Measurements from ENCODE around the gene SERPINA6.
A peak's percentile ranks its signal among the peaks of the same experiment; 100 is the strongest.
"Not testable (repeated sequence)": the region's sequence is repeated elsewhere in the genome, so short reads cannot be mapped to it uniquely, and the experiment has no call there.

The SERPINA6 gene

DNA sequence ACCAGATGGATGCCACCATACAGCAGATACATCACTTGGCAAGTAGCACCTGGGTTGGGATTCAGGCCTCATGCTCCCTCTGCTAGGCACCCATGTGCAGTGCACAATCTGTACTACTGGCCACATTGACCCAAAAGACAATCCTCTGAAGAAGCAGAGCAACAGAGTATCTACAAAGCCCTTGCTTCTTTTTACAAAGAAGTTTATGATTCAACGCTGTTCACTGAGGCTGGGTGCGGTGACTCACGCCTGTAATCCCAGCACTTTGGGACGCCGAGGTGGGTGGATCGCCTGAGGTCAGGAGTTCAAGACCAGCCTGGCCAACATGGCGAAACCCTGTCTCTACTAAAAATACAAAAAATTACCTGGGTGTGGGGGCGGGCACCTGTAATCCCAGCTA, 31.1 kb upstream of the SERPINA6 start:
- not testable (repeated sequence) for DNase-seq

DNA sequence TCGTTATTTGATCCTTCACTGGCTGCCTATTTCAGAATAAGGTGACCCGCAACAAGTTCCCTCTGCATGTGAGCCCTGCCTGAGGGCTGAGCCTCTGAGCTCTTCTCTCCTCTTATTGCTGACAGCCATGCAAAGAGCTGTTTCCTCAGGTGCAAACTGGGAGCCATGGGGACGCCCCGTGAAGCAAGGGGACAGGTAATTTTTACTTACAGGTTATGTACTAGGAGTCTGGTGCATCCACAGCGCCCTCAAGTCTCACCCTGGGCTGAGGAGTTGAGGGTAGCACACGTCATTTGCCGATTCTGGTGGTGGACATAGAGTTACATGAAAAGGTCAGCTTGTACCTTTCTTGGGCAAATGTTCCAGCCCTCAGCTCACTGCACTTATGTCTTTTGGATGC, 26.1 kb upstream of the SERPINA6 start:
- DNase-seq = no peak

DNA sequence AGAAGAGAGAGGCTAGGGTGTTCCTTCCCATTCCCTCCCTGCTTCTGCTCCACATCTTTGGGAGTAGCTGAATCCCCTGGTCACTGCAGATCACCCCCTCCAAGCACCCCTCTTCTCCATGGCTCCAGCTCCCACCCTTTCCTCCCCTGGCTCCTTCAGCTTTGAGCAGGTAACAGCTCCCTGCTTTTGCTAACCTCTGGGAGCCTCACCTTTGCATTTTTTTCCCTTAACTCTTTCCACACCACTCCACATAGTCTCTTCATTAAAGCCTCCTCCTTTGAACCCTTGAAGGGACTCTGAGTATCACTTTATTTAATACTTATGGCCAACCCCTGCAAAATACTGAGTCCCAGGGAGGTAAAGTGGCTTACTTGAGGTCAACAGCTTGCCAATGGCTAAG, 25.7 kb upstream of the SERPINA6 start:
- no peak for DNase-seq

- no peak for DNase-seq
Measured at GRCh38 chr14:94346841-94347240, 23.7 kb upstream of the SERPINA6 start.

- DNase-seq = peak; percentile 92
Measured at GRCh38 chr14:94346065-94346786, 23.1 kb upstream of the SERPINA6 start.

DNA sequence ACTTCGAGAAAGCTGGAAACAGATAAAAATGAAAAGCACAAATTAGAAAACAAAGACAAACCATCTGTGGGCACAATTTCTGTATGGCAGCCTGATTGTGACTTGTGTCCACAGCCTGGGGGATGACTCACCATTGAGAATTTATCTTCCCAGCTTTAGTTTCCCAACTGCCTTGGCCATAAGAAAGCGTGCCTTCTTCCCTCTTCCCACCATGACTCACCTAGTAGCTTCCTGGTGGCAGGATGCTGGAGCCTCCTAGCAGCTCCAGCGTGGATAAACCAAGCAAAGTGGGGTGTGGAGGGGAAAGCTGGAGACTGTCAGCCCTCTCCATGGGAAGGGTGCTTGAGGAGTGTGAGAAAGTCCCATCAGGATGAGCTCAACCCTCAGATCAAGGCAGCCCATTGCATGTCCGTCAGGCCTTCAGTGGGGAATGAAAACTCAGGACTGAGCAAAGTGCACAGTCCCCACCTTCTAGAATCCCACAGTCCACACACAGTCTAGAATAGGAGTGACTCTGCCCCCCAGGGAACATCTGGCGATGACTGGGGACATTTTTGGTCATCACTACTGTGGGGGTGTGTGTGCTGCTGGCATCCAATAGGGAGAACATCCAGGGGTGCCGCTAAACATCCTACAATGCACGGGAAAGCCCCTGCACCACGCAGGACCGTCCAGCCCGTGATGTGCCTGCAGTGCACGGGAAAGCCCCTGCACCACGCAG, 22.4 kb upstream of the SERPINA6 start:
- peak; percentile 78 for DNase-seq

DNA sequence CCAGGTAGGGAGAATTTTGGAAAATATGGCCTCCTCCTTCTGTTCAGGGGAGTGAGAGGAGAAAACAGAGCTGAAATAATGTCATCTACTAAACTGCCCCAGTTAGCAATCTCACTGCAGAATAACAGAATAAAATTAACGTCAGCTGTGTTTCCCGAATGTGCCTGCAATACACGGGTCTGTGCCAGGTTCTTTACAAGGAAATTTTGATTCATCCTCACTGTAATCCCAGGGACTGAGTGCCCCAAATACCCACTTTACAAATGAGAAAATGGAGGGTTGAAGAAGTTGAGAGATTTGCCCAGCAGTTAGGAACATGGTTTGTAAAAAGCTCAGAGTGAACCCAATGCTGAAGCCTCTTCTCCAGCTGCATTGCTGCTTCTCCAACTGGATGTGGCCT, 21.3 kb upstream of the SERPINA6 start:
- no peak for DNase-seq

GRCh38 chr14:94343238-94344005, 20.3 kb upstream of the SERPINA6 start:
- peak; percentile 37 for DNase-seq

- peak; percentile 89 for DNase-seq
Measured at GRCh38 chr14:94342334-94342934, 19.3 kb upstream of the SERPINA6 start.

DNA sequence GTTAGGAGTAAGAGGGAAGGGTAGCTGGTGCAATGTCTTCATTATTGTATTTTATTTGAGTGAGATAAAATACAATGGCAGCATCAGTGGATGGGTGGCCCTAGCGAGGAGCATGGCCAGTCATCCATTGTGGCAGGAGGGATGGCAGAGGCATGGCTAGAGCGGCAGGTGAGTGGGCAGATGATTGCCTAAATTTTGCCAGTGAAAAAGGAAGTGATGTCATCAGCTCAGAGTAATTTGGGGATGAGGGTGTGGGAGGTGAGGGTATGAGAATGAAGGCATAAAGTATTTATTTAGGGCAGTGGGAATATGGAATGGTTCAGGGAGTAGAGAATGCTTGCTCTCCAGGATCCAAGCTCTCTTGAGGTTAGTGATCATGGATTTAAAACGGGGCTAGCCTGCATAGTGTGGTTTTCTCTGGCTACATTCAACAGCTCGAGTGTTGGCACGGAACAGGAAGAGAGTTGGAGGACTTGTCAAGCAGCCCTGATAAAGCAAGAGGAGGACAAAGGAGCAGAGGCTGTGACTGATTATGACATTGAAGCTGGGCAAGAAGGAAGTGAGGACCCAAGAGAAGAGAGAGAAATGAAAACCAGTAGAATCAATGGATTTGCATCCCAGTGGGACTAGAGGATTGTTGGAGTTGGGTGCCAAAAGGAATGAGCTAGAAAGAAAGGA, 18.7 kb upstream of the SERPINA6 start:
- DNase-seq = peak; percentile 77

GRCh38 chr14:94340533-94340932, 17.4 kb upstream of the SERPINA6 start:
- DNase-seq = no peak

DNA sequence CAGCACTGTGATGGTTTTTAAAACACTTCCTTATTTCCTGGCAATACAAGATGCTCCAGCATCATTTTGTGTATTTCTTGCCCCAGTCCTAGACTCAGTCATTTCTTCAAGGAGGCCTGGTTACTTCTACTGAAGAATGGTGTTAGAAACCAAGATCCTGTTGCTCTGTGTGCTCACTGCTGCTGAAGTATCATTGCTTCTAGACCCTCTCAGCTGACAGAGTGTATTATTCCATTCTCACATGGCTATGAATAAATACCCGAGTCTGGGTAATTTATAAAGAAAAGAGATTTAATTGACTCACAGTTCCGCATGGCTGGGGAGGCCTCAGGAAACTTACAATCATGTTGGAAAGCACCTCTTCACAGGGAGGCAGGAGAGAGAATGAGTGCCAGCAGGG, 14.9 kb upstream of the SERPINA6 start:
- DNase-seq = no peak

- DNase-seq = peak; percentile 50
Measured at GRCh38 chr14:94337274-94337673, 14.1 kb upstream of the SERPINA6 start.

- no peak for DNase-seq
Measured at GRCh38 chr14:94334872-94335271, 11.7 kb upstream of the SERPINA6 start.

DNA sequence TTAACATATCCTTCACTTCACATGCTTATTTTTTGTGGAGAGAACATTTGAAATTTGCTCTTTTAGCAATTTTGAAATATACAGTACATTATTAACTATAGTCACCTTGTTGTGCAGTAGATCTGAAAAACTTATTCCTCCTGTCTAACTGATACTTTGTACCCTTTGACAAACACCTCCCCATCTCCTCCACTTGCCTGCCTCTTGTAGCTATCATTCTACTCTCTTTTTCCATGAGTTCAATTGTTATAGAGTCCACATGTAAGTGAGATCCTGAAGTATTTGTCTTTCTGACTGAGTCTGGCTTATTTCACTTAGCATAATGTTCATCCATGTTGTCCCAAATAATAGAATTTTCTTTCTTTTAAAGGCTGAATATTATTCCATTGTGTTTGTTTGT, 9.5 kb upstream of the SERPINA6 start:
- DNase-seq = no peak

DNA sequence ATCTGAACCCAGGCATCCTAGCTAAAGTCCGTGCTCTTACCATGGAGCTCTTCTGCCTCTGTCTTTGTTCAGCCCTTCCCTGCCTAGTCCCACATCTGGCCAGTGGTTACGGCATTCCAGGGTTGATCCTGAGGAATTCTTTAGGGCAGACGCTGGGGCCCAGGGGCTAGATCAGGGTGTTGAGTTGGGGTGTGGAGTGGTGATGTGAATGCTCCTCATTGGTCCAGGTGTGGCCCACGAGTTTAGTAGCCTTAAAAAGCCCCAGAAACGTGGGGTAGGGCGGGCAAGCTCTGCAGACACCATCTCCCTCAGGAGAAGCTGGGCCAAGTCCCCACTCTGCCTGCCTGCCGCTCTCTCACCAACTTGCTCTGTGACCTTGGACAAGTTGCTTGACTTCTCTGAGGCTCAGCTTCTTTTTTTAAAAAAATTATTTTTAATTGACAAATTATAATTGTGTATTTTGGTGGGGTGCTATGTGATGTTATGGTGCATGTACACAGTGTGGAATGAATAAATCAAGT, 9.0 kb upstream of the SERPINA6 start:
- no peak for DNase-seq

GRCh38 chr14:94331462-94331861, 8.3 kb upstream of the SERPINA6 start:
- DNase-seq = no peak

DNA sequence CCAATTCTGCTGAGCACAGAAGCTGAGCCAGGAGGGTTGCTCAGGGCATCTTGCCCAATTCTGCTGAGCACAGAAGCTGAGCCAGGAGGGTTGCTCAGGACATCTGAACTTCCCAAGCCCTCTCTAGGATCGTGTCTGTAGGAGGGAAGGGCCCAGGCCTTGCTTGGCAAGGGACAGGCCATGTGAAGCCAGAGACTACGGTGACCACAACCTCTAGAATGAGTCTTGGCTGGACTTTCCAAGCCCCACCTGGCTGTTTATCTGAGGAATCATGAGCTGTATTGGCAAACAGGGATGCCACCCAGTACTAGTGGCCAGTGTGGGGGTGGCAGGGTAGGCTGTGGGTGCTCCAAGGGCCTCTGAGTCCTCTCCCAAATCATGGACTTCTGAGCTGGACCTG, 7.7 kb upstream of the SERPINA6 start:
- DNase-seq = peak; percentile 36

DNA sequence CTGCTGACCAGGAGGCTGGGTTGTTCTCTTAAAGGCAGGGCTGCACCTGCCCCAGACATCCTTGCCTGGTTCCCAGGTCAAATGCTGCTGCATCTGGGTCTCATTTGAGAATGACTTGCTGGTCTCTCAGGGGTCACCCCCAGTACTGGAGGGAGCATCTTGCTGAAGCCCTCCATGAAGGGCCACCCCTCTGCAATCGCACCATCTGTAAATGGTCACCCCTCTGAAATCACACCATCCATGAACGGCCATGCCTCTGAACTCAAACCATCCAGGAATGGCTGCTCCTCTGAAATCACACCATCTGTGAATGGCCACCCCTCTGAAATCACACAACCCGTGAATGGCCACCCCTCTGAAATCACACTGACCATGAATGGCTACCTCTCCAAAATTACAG, 7.3 kb upstream of the SERPINA6 start:
- DNase-seq = no peak

DNA sequence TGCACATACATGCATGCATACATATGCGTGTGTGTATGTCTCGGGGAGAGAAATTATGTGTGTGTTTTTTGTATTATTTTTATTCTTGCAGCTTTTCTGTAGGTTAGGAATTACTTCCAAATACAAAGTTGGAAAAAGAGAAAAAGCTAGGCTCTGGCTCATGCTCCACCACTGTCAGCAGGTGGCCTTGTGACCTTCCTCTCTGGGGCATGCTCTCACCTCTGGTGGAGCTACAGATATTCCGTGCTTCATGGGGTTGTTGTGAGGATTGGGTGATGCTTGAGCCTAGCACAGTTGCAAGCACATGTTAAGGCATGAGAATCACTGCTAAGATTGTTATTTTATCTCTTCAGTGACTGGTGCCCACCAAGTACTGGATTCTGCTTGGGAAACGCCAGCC, 6.7 kb upstream of the SERPINA6 start:
- DNase-seq = no peak

DNA sequence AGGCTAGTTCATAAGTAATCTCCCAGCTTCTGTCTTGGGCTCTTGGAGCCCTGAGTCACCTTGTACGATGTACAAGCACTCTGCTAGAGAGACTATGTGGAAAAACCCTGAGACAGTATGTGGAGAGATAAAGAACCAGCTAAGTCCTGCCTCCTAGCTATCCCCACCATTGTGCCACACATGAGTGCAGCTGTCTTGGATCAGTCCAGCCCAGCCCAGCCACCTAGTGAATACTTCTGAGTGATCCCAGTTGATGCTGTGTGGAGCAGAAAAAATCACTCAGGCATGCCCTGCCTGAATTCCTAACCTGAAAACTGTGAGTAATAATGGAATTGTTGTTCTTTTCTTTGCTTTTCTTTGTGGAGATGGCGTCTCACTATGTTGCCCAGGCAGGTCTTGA, 5.1 kb upstream of the SERPINA6 start:
- no peak for DNase-seq

GRCh38 chr14:94321421-94322271, 1.5 kb downstream of the SERPINA6 start:
- no peak for DNase-seq
